Adrenal gland (tissue), 5 donors: ENCODE results near the gene ABLIM1.

Experiments used
- POLR2A ChIP-seq, 2 donors: fragments of 450-650 bp; IDR thresholded peaks; one replicate each; pipeline ENCODE4 v1.6.1; 2017; ENCODE audit warnings: antibody characterized with exemption in 2 of 2, mild to moderate bottlenecking in 2 of 2, moderate library complexity in 1 of 2
- TF ChIP-seq, protein P1 (sequence below), 6 experiments: fragments of 450-650 bp in 4 of 6; fragments of 200-600 bp in 2 of 6; sonication (generic) in 1 of 6; IDR thresholded peaks; 1 replicate in 5 of 6; 2 replicates in 1 of 6; pipeline versions ENCODE4 v1.5.1 to v1.8.0; 2016 to 2021; ENCODE audit warnings: antibody characterized with exemption in 6 of 6, mild to moderate bottlenecking in 2 of 6, moderate library complexity in 1 of 6
- donor health status: DM: no; HTN: no; CAD: no.

DNA sequence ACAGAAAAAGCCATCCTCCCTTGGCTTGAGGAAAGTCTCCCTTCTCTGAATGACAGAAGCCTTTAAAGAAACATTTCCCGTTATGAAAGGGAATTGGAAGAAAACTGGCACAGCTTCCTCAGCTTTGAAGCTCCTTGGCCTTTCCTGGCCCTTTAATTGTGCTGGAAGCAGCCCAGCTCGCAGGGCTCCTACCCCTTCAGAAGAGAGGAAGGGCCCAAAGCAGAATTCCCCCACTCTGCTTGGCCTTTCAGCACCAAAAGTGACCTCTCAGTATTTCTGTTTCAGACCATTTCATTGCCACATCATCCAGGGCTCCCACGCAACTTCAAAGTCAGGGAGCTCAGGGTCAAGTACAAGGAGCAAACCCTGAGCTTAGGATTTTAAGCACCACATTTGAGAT is 258.0 kb downstream of the ABLIM1 start:
- TF ChIP-seq POLR2A (IDR thresholded peaks at IDR 0.05), result no peak
- TF ChIP-seq, protein P1, sequence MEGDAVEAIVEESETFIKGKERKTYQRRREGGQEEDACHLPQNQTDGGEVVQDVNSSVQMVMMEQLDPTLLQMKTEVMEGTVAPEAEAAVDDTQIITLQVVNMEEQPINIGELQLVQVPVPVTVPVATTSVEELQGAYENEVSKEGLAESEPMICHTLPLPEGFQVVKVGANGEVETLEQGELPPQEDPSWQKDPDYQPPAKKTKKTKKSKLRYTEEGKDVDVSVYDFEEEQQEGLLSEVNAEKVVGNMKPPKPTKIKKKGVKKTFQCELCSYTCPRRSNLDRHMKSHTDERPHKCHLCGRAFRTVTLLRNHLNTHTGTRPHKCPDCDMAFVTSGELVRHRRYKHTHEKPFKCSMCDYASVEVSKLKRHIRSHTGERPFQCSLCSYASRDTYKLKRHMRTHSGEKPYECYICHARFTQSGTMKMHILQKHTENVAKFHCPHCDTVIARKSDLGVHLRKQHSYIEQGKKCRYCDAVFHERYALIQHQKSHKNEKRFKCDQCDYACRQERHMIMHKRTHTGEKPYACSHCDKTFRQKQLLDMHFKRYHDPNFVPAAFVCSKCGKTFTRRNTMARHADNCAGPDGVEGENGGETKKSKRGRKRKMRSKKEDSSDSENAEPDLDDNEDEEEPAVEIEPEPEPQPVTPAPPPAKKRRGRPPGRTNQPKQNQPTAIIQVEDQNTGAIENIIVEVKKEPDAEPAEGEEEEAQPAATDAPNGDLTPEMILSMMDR (IDR thresholded peaks at IDR 0.05), result no peak
